HepG2 (cell line): ENCODE results near the gene ANKS1A. TPM values are rescaled to one million over a fixed set of nuclear protein-coding genes. Genes with fewer than 3 reads are reported as not detected.

Experiments
- ATAC-seq: fragments of 200-7000 bp; cut with Tn5 transposase; 3 replicates; pipeline ENCODE4 v1.9.1; 2020; ENCODE audit warnings: mild to moderate bottlenecking, moderate library complexity
- BruUV-seq: library from RNA; stranded (reverse); fragments of 400-500 nt; replicated peaks from 2 replicates; lab custom pipeline; 2021; lab: Mats Ljungman, UMichigan
- CTCF ChIA-PET: fragments of 300-600 bp; formaldehyde crosslinking; extraction: SDS; loops from one replicate; lab custom pipeline; 2021; ENCODE audit warnings: low total read pairs, inconsistent platforms, low intra/inter-chr PET ratio; lab: Yijun Ruan, JAX
- POLR2A ChIA-PET: fragments of 350-600 bp; sonication (Branson Sonifier 250); formaldehyde crosslinking; loops from one replicate; lab custom pipeline; 2020; ENCODE audit warnings: antibody characterized with exemption, inconsistent platforms; lab: Yijun Ruan, JAX
- DNase-seq: peaks from one replicate; pipeline ENCODE4 v3.0.0-alpha.2; 2015; ENCODE audit warnings: low spot score
- FAIRE-seq: peaks from 3 replicates; lab custom pipeline; 2011; peaks lifted over from hg19 to GRCh38; lab: Jason Lieb, UNC
- H2AFZ ChIP-seq: one replicate; pipeline ENCODE4 v1.6.1; 2011; ENCODE audit warnings: low read length, inconsistent platforms
- H3K27ac ChIP-seq: fragments of 300-600 bp; 3 replicates; pipeline ENCODE4 v1.8.0; 2011; ENCODE audit warnings: mixed run types, mild to moderate bottlenecking, mixed read lengths, low read length, inconsistent platforms; ENCODE audit not compliant: insufficient read depth; ENCODE audit errors: extremely low read length
- H3K27me3 ChIP-seq, 2 experiments: fragments of 200-600 bp in 1 of 2; 2 replicates in 1 of 2; 3 replicates in 1 of 2; pipeline versions ENCODE4 v1.6.0 to v1.8.0; 2011; ENCODE audit warnings: low read length in 2 of 2, mild to moderate bottlenecking in 2 of 2, moderate library complexity in 2 of 2, inconsistent platforms in 1 of 2; ENCODE audit not compliant: insufficient read depth in 2 of 2, control insufficient read depth in 1 of 2
- H3K36me3 ChIP-seq, 2 experiments: fragments of 200-600 bp in 1 of 2; replicated peaks in 1 of 2; 2 replicates in 1 of 2; 3 replicates in 1 of 2; pipeline versions ENCODE4 v1.5.1 to v1.8.0; 2011; ENCODE audit warnings: low read length in 2 of 2, inconsistent platforms in 1 of 2; ENCODE audit not compliant: insufficient read depth in 2 of 2, control insufficient read depth in 1 of 2
- H3K4me1 ChIP-seq: 2 replicates; pipeline ENCODE4 v1.5.1; 2012; ENCODE audit warnings: low read length, inconsistent platforms; ENCODE audit not compliant: insufficient read depth
- H3K4me2 ChIP-seq: 2 replicates; pipeline ENCODE4 v1.6.0; 2011; ENCODE audit warnings: low read depth, low read length, inconsistent platforms
- H3K4me3 ChIP-seq, 3 experiments: fragments of 200-600 bp in 1 of 3; sonication (generic), shearing (Covaris generic) in 1 of 3; replicated peaks in 1 of 3; 2 replicates each; pipeline ENCODE4 v1.5.1; 2011 to 2016; ENCODE audit warnings: low read length in 3 of 3, inconsistent platforms in 2 of 3, low read depth in 2 of 3, mild to moderate bottlenecking in 2 of 3, control low read depth in 1 of 3, mixed read lengths in 1 of 3; ENCODE audit not compliant: insufficient read depth in 1 of 3
- H3K79me2 ChIP-seq: one replicate; pipeline ENCODE4 v1.6.1; 2011; ENCODE audit warnings: low read length, inconsistent platforms; ENCODE audit not compliant: insufficient read depth
- H3K9ac ChIP-seq: 2 replicates; pipeline ENCODE4 v1.6.0; 2011; ENCODE audit warnings: mild to moderate bottlenecking, low read depth, low read length, inconsistent platforms; ENCODE audit not compliant: insufficient read depth
- H3K9me3 ChIP-seq: 2 replicates; pipeline ENCODE4 v1.5.1; 2012; ENCODE audit warnings: mild to moderate bottlenecking, low read length
- H4K20me1 ChIP-seq: 2 replicates; pipeline ENCODE4 v1.6.0; 2011; ENCODE audit warnings: inconsistent platforms, mild to moderate bottlenecking, low read length, moderate library complexity; ENCODE audit not compliant: insufficient read depth
- BCL3 ChIP-seq: sonication (generic); formaldehyde crosslinking; IDR thresholded peaks from 2 replicates; pipeline ENCODE4 v1.5.1; 2020; ENCODE audit warnings: mild to moderate bottlenecking, missing genetic modification reagents, moderate library complexity
- BRD4 ChIP-seq: sonication (generic); formaldehyde crosslinking; IDR thresholded peaks from 2 replicates; pipeline ENCODE4 v1.4.0; 2020; ENCODE audit warnings: missing genetic modification reagents
- CENPX ChIP-seq: sonication (generic); formaldehyde crosslinking; IDR thresholded peaks from 2 replicates; pipeline ENCODE4 v1.9.0; 2021; ENCODE audit warnings: mild to moderate bottlenecking, missing genetic modification reagents, moderate library complexity
- FOXJ3 ChIP-seq: sonication (generic); formaldehyde crosslinking; IDR thresholded peaks from 2 replicates; pipeline ENCODE4 v1.4.0; 2020; ENCODE audit warnings: missing genetic modification reagents, mild to moderate bottlenecking, borderline replicate concordance
- GZF1 ChIP-seq: sonication (generic); formaldehyde crosslinking; IDR thresholded peaks from 2 replicates; pipeline ENCODE4 v1.5.1; 2020; ENCODE audit warnings: mild to moderate bottlenecking, missing genetic modification reagents
- HMG20A ChIP-seq: IDR thresholded peaks from 2 replicates; pipeline ENCODE4 v1.6.1; 2016; ENCODE audit warnings: borderline replicate concordance
- PHF21A ChIP-seq: sonication (generic); formaldehyde crosslinking; IDR thresholded peaks from 2 replicates; pipeline ENCODE4 v1.5.0; 2020; ENCODE audit warnings: mild to moderate bottlenecking, missing genetic modification reagents
- RCOR2 ChIP-seq: IDR thresholded peaks from 2 replicates; pipeline ENCODE4 v1.6.1; 2016; ENCODE audit warnings: missing biosample characterization, missing genetic modification reagents
- TRIM22 ChIP-seq: fragments of 450-650 bp; IDR thresholded peaks from 2 replicates; pipeline ENCODE4 v1.6.1; 2017
- ZBTB21 ChIP-seq: sonication (generic); formaldehyde crosslinking; IDR thresholded peaks from 2 replicates; pipeline ENCODE4 v1.4.0; 2020; ENCODE audit warnings: missing genetic modification reagents
- ZNF441 ChIP-seq: sonication (generic); formaldehyde crosslinking; IDR thresholded peaks from 2 replicates; pipeline ENCODE4 v1.7.0; 2021; ENCODE audit warnings: missing genetic modification reagents, borderline replicate concordance
- ZNF496 ChIP-seq: sonication (generic); formaldehyde crosslinking; IDR thresholded peaks from 2 replicates; pipeline ENCODE4 v1.8.1; 2023; ENCODE audit warnings: mild to moderate bottlenecking, moderate library complexity, missing genetic modification reagents; ENCODE audit not compliant: insufficient replicate concordance
- ZNF770 ChIP-seq: sonication (generic); formaldehyde crosslinking; IDR thresholded peaks from 2 replicates; pipeline ENCODE4 v1.5.0; 2020; ENCODE audit warnings: mild to moderate bottlenecking, missing genetic modification reagents
- WGBS: methylation state at CpG from one replicate; pipeline ENCODE4 v1.1.6; 2017; ENCODE audit warnings: low lambda C conversion rate; 5-methylcytosine and 5-hydroxymethylcytosine counted together
- in situ Hi-C: cut with HindIII; loops from 2 replicates; pipeline ENCODE4 v1.10.0; 2017; ENCODE audit warnings: low pct_unique_long_range_greater_than_20kb; ENCODE audit not compliant: extremely low pct_ligation_motif_present
- intact Hi-C: fragments of 100-400 bp; cut with micrococcal nuclease; formaldehyde crosslinking; loops from one replicate; pipeline ENCODE4 v1.10.0; 2022; ENCODE audit not compliant: unreplicated experiment
- polyA plus RNA-seq, 8 experiments: library from polyadenylated mRNA; depleted of rRNA in 3 of 8; stranded (reverse) in 7 of 8; unstranded in 1 of 8; fragments of >200 nt; fragmentation: Illumina TruSeq in 4 of 8; extraction: Trizol in 4 of 8; gene quantifications; 2 replicates each; pipeline versions ENCODE4 v1.2.1 to v1.2.3, GENCODE V29; 2011 to 2016; ENCODE audit warnings: low read depth in 4 of 8, missing spikeins in 1 of 8, mixed read lengths in 1 of 8; ENCODE audit not compliant: insufficient read depth in 1 of 8
- total RNA-seq, 5 experiments: library from RNA; depleted of rRNA; stranded (reverse); fragments of >200 nt; fragmentation: Illumina TruSeq; extraction: Trizol; gene quantifications; 2 replicates each; pipeline ENCODE4 v1.2.3, GENCODE V29; 2016; ENCODE audit warnings: low read depth in 1 of 5
- TF ChIP-seq, protein P1 (sequence below): sonication (generic); formaldehyde crosslinking; IDR thresholded peaks from 2 replicates; pipeline ENCODE4 v1.4.0; 2020; ENCODE audit warnings: missing genetic modification reagents, low read depth, mild to moderate bottlenecking, borderline replicate concordance
- TF ChIP-seq, protein P2 (sequence below): sonication (generic); formaldehyde crosslinking; IDR thresholded peaks from 2 replicates; pipeline ENCODE4 v1.4.0; 2020; ENCODE audit warnings: low read depth, mild to moderate bottlenecking, missing genetic modification reagents

Gene ANKS1A
- total and polyA plus RNA-seq, 2 of the 13 experiments (the other 11 are each of a cell fraction or from before 2014, with no cell fraction given): 7.2 to 15.1 TPM

GRCh38 chr6:35080016-35080680 is 191.1 kb downstream of the ANKS1A start:
- POLR2A ChIA-PET: no interaction called here
- H3K27ac ChIP-seq: no peak overlapping the region
- H3K79me2 ChIP-seq: no peaks in the 10 kb centered on the region
- no peaks in the 10 kb centered on the region for H3K9me3 ChIP-seq
- intact Hi-C loops: no loop called here
- H3K36me3 ChIP-seq: peaks cover 24 to 34% of the 10 kb centered on the region in 2 experiments
- no peaks in the 10 kb centered on the region for H3K27me3 ChIP-seq
- in situ Hi-C loops: no loop called here
- no peaks in the 10 kb centered on the region for H4K20me1 ChIP-seq
- H2AFZ ChIP-seq: no peak overlapping the region
- H3K4me1 ChIP-seq: no peaks in the 10 kb centered on the region
- DNase-seq: no peak
- no peak for FAIRE-seq
- no peak for TF ChIP-seq ZNF496
- no peak for TF ChIP-seq HMG20A (CRISPR knock-in tag)
- no peak for TF ChIP-seq RCOR2 (CRISPR knock-in tag)
- TF ChIP-seq TRIM22: no peak
- TF ChIP-seq CENPX (CRISPR knock-in tag): no peak
- TF ChIP-seq, protein P1, sequence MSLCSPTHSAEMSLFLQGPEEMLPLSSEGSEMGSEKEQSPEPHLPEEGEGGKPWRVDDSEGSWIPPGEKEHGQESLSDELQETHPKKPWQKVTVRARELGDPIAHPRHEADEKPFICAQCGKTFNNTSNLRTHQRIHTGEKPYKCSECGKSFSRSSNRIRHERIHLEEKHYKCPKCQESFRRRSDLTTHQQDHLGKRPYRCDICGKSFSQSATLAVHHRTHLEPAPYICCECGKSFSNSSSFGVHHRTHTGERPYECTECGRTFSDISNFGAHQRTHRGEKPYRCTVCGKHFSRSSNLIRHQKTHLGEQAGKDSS (CRISPR knock-in tag): no peak
- TF ChIP-seq, protein P2, sequence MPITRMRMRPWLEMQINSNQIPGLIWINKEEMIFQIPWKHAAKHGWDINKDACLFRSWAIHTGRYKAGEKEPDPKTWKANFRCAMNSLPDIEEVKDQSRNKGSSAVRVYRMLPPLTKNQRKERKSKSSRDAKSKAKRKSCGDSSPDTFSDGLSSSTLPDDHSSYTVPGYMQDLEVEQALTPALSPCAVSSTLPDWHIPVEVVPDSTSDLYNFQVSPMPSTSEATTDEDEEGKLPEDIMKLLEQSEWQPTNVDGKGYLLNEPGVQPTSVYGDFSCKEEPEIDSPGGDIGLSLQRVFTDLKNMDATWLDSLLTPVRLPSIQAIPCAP (CRISPR knock-in tag): no peak
- TF ChIP-seq BRD4: no peak
- no peak for TF ChIP-seq PHF21A (CRISPR knock-in tag)
- no peak for TF ChIP-seq GZF1
- no peak for TF ChIP-seq ZNF770 (CRISPR knock-in tag)
- TF ChIP-seq FOXJ3 (CRISPR knock-in tag): no peak
- no peak for TF ChIP-seq ZNF441 (CRISPR knock-in tag)
- no peak for TF ChIP-seq BCL3 (CRISPR knock-in tag)
- TF ChIP-seq ZBTB21 (CRISPR knock-in tag): no peak
- CTCF ChIA-PET: no interaction called here
- ATAC-seq: no peak
- 95% methylated on average over 7 of the region's 13 CpGs for WGBS
- no peak overlapping the region for H3K4me2 ChIP-seq
- H3K9ac ChIP-seq: no peak overlapping the region
- no peak overlapping the region for H3K4me3 ChIP-seq
- no TSS peak for BruUV-seq
